GM12891 (cell line): ENCODE results near the gene SLC5A5.

Experiments
- PAX5 ChIP-seq: IDR thresholded peaks from 2 replicates; pipeline ENCODE4 v1.6.1; 2011; ENCODE audit warnings: low read length, moderate library complexity, mild to moderate bottlenecking; ENCODE audit not compliant: insufficient read depth, severe bottlenecking
- POLR2A ChIP-seq: IDR thresholded peaks from 2 replicates; pipeline ENCODE4 v1.6.1; 2011; ENCODE audit warnings: low read depth, low read length, control low read depth
- POLR2AphosphoS5 ChIP-seq: IDR thresholded peaks from 2 replicates; pipeline ENCODE4 v1.6.1; 2011; ENCODE audit warnings: low read depth, low read length, control low read depth
- POU2F2 ChIP-seq: IDR thresholded peaks from 2 replicates; pipeline ENCODE4 v1.6.1; 2011; ENCODE audit warnings: low read depth, mild to moderate bottlenecking, control low read depth, low read length, moderate library complexity
- SPI1 ChIP-seq: IDR thresholded peaks from 2 replicates; pipeline ENCODE4 v1.6.1; 2011; ENCODE audit warnings: low read depth, low read length, control low read depth
- TAF1 ChIP-seq: IDR thresholded peaks from 2 replicates; pipeline ENCODE4 v1.6.1; 2011; ENCODE audit warnings: low read depth, low read length, control low read depth

DNA sequence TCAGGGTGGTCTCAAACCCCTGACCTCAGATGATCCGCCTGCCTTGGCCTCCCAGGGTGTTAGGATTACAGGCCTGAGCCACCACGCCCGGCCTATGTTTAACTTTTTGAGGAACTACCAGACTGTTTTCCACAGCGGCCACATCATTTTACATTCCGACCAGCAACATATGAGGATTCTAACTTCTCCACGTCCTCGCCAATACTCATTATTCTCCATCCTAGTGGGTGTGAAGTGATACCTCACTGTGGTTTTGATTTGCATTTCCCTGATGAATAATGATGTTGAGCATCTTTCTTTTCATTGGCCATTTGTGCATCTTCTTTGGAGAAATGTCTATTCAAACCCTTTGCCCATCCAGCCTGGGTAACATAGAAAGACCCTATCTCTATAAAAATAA, 14.8 kb downstream of the SLC5A5 start:
- TF ChIP-seq TAF1 (no peak), POLR2A (no peak), POLR2AphosphoS5 (no peak), POU2F2 (peak; percentile 83), PAX5 (no peak), SPI1 (no peak)
